KMS-11 (cell line): ENCODE results near the gene FNBP1.
A peak's percentile ranks its signal among the peaks of the same experiment; 100 is the strongest.
"Not testable (repeated sequence)": the region's sequence is repeated elsewhere in the genome, so short reads cannot be mapped to it uniquely, and the experiment has no call there.

ENCODE experiments used
- H2AFZ ChIP-seq: fragments of 200-600 bp; sonication (generic); 2 replicates; pipeline ENCODE4 v1.6.1; 2016; ENCODE audit warnings: antibody characterized with exemption, mixed run types, low read depth
- H3K27ac ChIP-seq: fragments of 200-600 bp; sonication (generic); 2 replicates; pipeline ENCODE4 v1.6.1; 2016; ENCODE audit warnings: mild to moderate bottlenecking, mixed run types
- H3K27me3 ChIP-seq: fragments of 200-600 bp; sonication (generic); 2 replicates; pipeline ENCODE4 v1.6.1; 2017; ENCODE audit warnings: mild to moderate bottlenecking, low read depth, mixed run types, moderate library complexity; ENCODE audit not compliant: insufficient read depth
- H3K36me3 ChIP-seq: fragments of 200-600 bp; sonication (generic); 2 replicates; pipeline ENCODE4 v1.6.1; 2017; ENCODE audit warnings: mild to moderate bottlenecking, mixed run types; ENCODE audit not compliant: insufficient read depth
- H3K4me1 ChIP-seq: fragments of 200-600 bp; sonication (generic); 2 replicates; pipeline ENCODE4 v1.6.1; 2016; ENCODE audit warnings: mild to moderate bottlenecking, low read depth, mixed run types; ENCODE audit not compliant: poor library complexity, severe bottlenecking
- H3K4me2 ChIP-seq: fragments of 200-600 bp; sonication (generic); 2 replicates; pipeline ENCODE4 v1.7.0; 2016; ENCODE audit warnings: mild to moderate bottlenecking, mixed run types
- H3K4me3 ChIP-seq: fragments of 200-600 bp; sonication (generic); IDR thresholded peaks from 2 replicates; pipeline ENCODE4 v1.6.1; 2017; ENCODE audit warnings: low read depth, low read length, mixed read lengths; ENCODE audit not compliant: insufficient read depth
- H3K79me2 ChIP-seq: fragments of 200-600 bp; sonication (generic); 2 replicates; pipeline ENCODE4 v1.6.1; 2016; ENCODE audit warnings: low read depth, mixed run types; ENCODE audit not compliant: insufficient read depth
- H3K9ac ChIP-seq: fragments of 200-600 bp; sonication (generic); 2 replicates; pipeline ENCODE4 v1.6.1; 2016; ENCODE audit warnings: mild to moderate bottlenecking, mixed run types
- H4K20me1 ChIP-seq: fragments of 200-600 bp; sonication (generic); 2 replicates; pipeline ENCODE4 v1.6.1; 2016; ENCODE audit warnings: mild to moderate bottlenecking, mixed run types; ENCODE audit not compliant: insufficient read depth
- TF ChIP-seq, protein P1 (sequence below): fragments of 200-600 bp; sonication (generic); conservative IDR thresholded peaks from 2 replicates; pipeline ENCODE4 v1.6.1; 2017; ENCODE audit warnings: low read depth, mild to moderate bottlenecking, antibody characterized with exemption, low read length, moderate library complexity, mixed read lengths

The FNBP1 gene

DNA sequence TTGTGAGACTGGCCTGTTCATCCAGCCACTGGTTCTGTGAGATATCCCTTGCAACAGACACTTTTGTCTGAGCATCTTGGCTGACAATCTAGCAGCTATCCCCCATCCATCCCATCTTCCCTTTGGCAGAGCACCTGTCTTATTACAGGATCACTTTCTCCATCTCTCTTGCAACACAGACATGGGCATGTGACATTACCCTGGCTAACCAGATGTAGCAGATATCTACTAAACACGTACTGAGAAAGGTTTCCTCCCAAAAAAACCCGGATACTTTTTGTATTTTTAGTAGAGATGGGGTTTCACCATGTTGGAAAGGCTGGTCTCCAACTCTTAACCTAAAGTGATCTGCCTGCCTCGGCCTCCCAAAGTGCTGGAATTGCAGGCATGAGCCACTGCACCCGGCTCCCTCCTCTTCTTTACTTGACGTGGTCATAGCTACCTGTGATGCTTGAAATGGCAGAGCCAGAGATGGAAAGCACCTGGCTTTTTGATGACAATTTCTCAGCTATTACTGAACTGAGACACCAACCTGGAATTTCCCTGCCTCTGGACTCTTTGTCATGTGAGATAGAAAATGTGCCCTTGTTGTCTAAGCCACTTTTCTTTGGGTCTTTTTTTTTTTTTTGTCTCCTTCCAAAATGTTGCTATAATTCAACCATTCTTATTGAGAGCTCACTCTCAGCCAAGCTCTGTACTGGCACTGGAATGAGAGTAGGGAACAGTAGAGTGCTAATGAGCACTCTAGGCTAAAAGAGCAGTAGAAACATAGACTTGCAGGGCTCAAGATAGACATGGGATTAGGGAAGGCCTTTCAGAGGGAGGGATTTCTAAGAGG, 32.6 kb downstream of the FNBP1 start:
- TF ChIP-seq, protein P1, sequence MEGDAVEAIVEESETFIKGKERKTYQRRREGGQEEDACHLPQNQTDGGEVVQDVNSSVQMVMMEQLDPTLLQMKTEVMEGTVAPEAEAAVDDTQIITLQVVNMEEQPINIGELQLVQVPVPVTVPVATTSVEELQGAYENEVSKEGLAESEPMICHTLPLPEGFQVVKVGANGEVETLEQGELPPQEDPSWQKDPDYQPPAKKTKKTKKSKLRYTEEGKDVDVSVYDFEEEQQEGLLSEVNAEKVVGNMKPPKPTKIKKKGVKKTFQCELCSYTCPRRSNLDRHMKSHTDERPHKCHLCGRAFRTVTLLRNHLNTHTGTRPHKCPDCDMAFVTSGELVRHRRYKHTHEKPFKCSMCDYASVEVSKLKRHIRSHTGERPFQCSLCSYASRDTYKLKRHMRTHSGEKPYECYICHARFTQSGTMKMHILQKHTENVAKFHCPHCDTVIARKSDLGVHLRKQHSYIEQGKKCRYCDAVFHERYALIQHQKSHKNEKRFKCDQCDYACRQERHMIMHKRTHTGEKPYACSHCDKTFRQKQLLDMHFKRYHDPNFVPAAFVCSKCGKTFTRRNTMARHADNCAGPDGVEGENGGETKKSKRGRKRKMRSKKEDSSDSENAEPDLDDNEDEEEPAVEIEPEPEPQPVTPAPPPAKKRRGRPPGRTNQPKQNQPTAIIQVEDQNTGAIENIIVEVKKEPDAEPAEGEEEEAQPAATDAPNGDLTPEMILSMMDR, result no peak
- no peak overlapping the region for H3K4me3 ChIP-seq
- H4K20me1 ChIP-seq, result no peaks in the 10 kb centered on the region
- H3K9ac ChIP-seq, result peak overlapping the region; percentile 78
- H2AFZ ChIP-seq, result no peak overlapping the region
- H3K4me1 ChIP-seq, result peaks cover 74% of the 10 kb centered on the region
- H3K36me3 ChIP-seq, result no peaks in the 10 kb centered on the region
- no peaks in the 10 kb centered on the region for H3K27me3 ChIP-seq
- H3K4me2 ChIP-seq, result peak overlapping the region; percentile 100
- peaks cover 59% of the 10 kb centered on the region for H3K79me2 ChIP-seq
- peak overlapping the region; percentile 99 for H3K27ac ChIP-seq

DNA sequence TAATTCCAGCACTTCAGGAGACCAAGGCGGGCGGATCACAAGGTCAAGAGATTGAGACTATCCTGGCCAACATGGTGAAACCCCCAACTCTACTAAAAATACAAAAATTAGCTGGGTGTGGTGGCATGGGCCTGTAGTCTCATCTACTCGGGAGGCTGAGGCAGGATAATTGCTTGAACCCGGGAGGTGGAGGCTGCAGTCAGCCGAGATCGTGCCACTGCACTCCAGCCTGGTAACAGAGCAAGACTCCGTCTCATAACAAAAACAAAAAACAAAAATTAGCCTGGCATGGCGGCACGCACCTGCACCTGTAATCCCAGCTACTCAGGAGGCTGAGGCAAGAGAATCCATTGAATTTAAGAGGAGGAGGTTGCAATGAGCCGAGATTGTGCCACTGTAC, 33.4 kb downstream of the FNBP1 start:
- H3K9ac ChIP-seq, H3K36me3 ChIP-seq, H2AFZ ChIP-seq, H3K4me3 ChIP-seq, H3K27me3 ChIP-seq, H4K20me1 ChIP-seq: not testable (repeated sequence)
- H3K4me2 ChIP-seq, result peak overlapping the region; percentile 100
- peaks cover 66% of the 10 kb centered on the region for H3K4me1 ChIP-seq
- peak overlapping the region; percentile 99 for H3K27ac ChIP-seq
- peaks cover 53% of the 10 kb centered on the region for H3K79me2 ChIP-seq

DNA sequence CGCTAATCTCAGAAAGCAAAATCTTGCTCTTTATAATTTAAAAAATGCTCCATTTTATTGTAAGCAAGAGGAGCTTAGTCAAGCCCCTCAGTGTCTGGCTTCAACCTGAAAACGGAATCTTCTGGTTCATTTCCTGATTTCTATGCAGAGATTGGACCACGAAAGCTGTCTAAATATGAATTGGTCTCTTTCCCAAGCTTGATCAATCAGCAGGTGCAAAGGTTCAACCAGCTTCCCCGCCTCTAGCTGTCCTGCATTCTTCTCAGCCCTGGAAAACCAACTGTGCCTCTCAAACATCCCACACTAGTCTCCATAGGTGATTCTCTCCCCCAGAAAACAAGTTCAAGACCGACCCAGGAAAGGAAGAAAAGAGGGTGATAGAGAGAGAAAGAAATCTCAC, 34.5 kb downstream of the FNBP1 start:
- peaks cover 58% of the 10 kb centered on the region; the same call in 1 of the 2 replicates for H3K79me2 ChIP-seq
- H3K27me3 ChIP-seq, result no peaks in the 10 kb centered on the region
- H3K27ac ChIP-seq, result peak overlapping the region; percentile 99; the same call in 1 of the 2 replicates
- no peak overlapping the region for H3K9ac ChIP-seq
- TF ChIP-seq, protein P1, result no peak
- no peak overlapping the region for H3K4me2 ChIP-seq
- no peaks in the 10 kb centered on the region for H3K36me3 ChIP-seq
- H3K4me1 ChIP-seq, result peaks cover 64% of the 10 kb centered on the region
- no peaks in the 10 kb centered on the region for H4K20me1 ChIP-seq
- no peak overlapping the region for H2AFZ ChIP-seq
- no peak overlapping the region for H3K4me3 ChIP-seq

DNA sequence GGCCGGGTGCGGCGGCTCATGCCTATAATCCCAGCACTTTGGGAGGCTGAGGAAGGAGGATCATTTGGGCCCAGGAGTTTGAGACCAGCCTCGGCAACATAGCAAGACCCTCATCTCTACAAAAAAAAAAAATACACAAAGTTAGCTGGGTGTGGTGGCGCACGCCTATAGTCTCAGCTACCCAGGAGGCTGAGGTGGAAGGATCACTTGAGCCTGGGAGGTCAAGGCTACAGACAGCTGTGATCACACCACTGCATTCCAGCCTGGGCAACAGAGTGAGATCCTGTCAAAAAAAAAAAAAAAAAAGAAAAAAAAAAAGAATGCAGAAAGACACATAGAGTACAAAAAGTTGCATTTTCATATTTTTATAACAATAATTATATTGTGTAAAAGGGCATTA, 36.0 kb downstream of the FNBP1 start:
- not testable (repeated sequence) for H3K36me3 ChIP-seq, H2AFZ ChIP-seq, H3K4me3 ChIP-seq, H3K27me3 ChIP-seq, H3K9ac ChIP-seq, H4K20me1 ChIP-seq, H3K4me2 ChIP-seq, H3K27ac ChIP-seq
- peaks cover 55% of the 10 kb centered on the region; the same call in 1 of the 2 replicates for H3K79me2 ChIP-seq
- H3K4me1 ChIP-seq, result peaks cover 55% of the 10 kb centered on the region

DNA sequence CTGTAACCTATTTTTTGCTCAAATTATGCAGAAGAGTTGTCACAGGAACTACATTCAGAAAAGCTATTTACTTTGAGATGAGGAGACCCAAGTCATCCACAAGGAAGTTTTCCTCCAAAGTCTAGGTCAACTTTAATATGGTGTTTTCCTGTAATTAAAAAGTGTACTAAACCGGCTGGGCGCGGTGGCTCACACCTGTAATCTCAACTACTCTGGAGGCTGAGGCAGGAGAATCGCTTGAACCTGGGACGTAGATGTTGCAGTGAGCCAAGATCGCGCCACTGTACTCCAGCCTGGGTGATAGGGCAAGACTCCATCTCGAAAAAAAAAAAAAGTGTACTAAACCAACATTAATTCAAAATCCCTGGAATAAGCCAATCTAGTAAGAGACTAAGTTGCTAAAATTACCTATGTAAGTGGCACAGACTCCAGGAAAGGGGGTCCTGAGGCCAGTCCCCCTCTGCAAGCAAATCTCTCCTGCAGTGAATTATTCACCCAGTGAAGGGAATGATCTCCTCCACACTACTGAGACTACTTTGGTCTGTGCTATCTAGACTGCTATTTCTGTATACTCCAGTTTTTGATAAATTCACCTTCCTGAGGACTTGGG, 38.9 kb downstream of the FNBP1 start:
- peaks cover 40% of the 10 kb centered on the region; the same call in 1 of the 2 replicates for H3K79me2 ChIP-seq
- H3K4me3 ChIP-seq, result no peak overlapping the region
- TF ChIP-seq, protein P1, result no peak
- no peaks in the 10 kb centered on the region for H4K20me1 ChIP-seq
- H3K9ac ChIP-seq, result no peak overlapping the region
- no peaks in the 10 kb centered on the region for H3K36me3 ChIP-seq
- H3K4me2 ChIP-seq, result no peak overlapping the region
- no peak overlapping the region for H3K27ac ChIP-seq
- H3K4me1 ChIP-seq, result peaks cover 29% of the 10 kb centered on the region
- no peaks in the 10 kb centered on the region for H3K27me3 ChIP-seq
- H2AFZ ChIP-seq, result no peak overlapping the region
